ENCODE data around the gene NAA80. TPM values are rescaled to one million over a fixed set of nuclear protein-coding genes. Genes with fewer than 3 reads are reported as not detected.

NAA80 gene
- 28.8 and 38.5 TPM in 2 replicates for total RNA-seq

GRCh38 chr3:50298836-50299637, at the start of gene NAA80, which contains the start of gene HYAL3:
TSS of gene NAA80 (minus strand) at chr3:50299405. CDS start at chr3:50297463, 1,942 bp downstream.
TSS of gene HYAL3 (minus strand) at chr3:50299405. CDS start at chr3:50295602, 3,803 bp downstream.

GRCh38 chr3:50345586-50346234, 46.5 kb upstream of the NAA80 start, which contains the start of gene ZMYND10:
TSS of gene ZMYND10 (minus strand) at chr3:50345732. CDS start at chr3:50345579, 153 bp downstream.

GRCh38 chr3:50340448-50341329, 41.5 kb upstream of the NAA80 start, which contains the start of gene RASSF1:
TSS of gene RASSF1 (minus strand) at chr3:50340836. CDS start at chr3:50340805, 31 bp downstream.

GRCh38 chr3:50327943-50328691, 28.9 kb upstream of the NAA80 start, which contains the start of gene TUSC2:
TSS of gene TUSC2 (minus strand) at chr3:50328223. CDS start at chr3:50328099, 124 bp downstream.

GRCh38 chr3:50322386-50323091, 23.3 kb upstream of the NAA80 start, which contains the start of gene HYAL2:
TSS of gene HYAL2 (minus strand) at chr3:50322745. CDS start at chr3:50320489, 2,256 bp downstream.

GRCh38 chr3:50303013-50303815, 4.0 kb upstream of the NAA80 start, which contains the start of gene HYAL1:
TSS of gene HYAL1 (minus strand) at chr3:50303574. CDS start at chr3:50302956, 618 bp downstream.

GRCh38 chr3:50292159-50293078, 6.8 kb downstream of the NAA80 start, which contains the start of gene IFRD2:
TSS of gene IFRD2 (minus strand) at chr3:50292429. CDS start at chr3:50292274, 155 bp downstream.

GRCh38 chr3:50278880-50279224, 20.4 kb downstream of the NAA80 start, which contains the start of gene LSMEM2:
TSS of gene LSMEM2 (plus strand) at chr3:50279087. CDS start at chr3:50279114, 27 bp downstream.

GRCh38 chr3:50268703-50269451, 30.3 kb downstream of the NAA80 start, which contains the start of gene SEMA3B:
TSS of gene SEMA3B (plus strand) at chr3:50269147. CDS start at chr3:50269241, 94 bp downstream.

Other genes starting within 250 kb of the NAA80 start
- gene RBM5, start 210.5 kb downstream of the NAA80 start, total RNA-seq = 30.3 and 59.5 TPM in 2 replicates
- 183 and 242 TPM in 2 replicates for gene SEMA3F, start 144.1 kb downstream of the NAA80 start, total RNA-seq
- gene GNAT1, start 107.8 kb downstream of the NAA80 start, total RNA-seq = 0.35 TPM in 1 of 2 replicates, not detected in the other
- gene SLC38A3, start 94.1 kb downstream of the NAA80 start, total RNA-seq = 0.23 TPM in 1 of 2 replicates, not detected in the other
- 186 and 226 TPM in 2 replicates for gene GNAI2, start 63.2 kb downstream of the NAA80 start, total RNA-seq
- gene SEMA3B, start 30.3 kb downstream of the NAA80 start, total RNA-seq = 3.9 and 5.4 TPM in 2 replicates
- not detected in 2 replicates for gene LSMEM2, start 20.3 kb downstream of the NAA80 start, total RNA-seq
- gene IFRD2, start 7.0 kb downstream of the NAA80 start, total RNA-seq = 135 and 138 TPM in 2 replicates
- gene HYAL3, start within 50 bp of the NAA80 start, total RNA-seq = 13.4 and 19.0 TPM in 2 replicates
- gene HYAL1, start 4.2 kb upstream of the NAA80 start, total RNA-seq = 29.3 and 29.6 TPM in 2 replicates
- 81.7 and 102 TPM in 2 replicates for gene HYAL2, start 23.3 kb upstream of the NAA80 start, total RNA-seq
- gene TUSC2, start 28.8 kb upstream of the NAA80 start, total RNA-seq = 32.7 and 56.4 TPM in 2 replicates
- gene RASSF1, start 41.4 kb upstream of the NAA80 start, total RNA-seq = 20.2 and 21.0 TPM in 2 replicates
- gene ZMYND10, start 46.3 kb upstream of the NAA80 start, total RNA-seq = 1.1 and 1.4 TPM in 2 replicates
- 14.7 and 17.4 TPM in 2 replicates for gene NPRL2, start 51.4 kb upstream of the NAA80 start, total RNA-seq
- 24.9 and 28.8 TPM in 2 replicates for gene CYB561D2, start 51.5 kb upstream of the NAA80 start, total RNA-seq
- gene TMEM115, start 60.1 kb upstream of the NAA80 start, total RNA-seq = 54.4 and 56.9 TPM in 2 replicates
- gene CACNA2D2, start 204.2 kb upstream of the NAA80 start, total RNA-seq = 0.07 TPM in 1 of 2 replicates, not detected in the other